ENCODE data around the gene PLCB4. TPM values are rescaled to one million over a fixed set of nuclear protein-coding genes. Genes with fewer than 3 reads are reported as not detected.

The PLCB4 gene
- polyA plus RNA-seq, 1 experiment, result 18.6 TPM

DNA sequence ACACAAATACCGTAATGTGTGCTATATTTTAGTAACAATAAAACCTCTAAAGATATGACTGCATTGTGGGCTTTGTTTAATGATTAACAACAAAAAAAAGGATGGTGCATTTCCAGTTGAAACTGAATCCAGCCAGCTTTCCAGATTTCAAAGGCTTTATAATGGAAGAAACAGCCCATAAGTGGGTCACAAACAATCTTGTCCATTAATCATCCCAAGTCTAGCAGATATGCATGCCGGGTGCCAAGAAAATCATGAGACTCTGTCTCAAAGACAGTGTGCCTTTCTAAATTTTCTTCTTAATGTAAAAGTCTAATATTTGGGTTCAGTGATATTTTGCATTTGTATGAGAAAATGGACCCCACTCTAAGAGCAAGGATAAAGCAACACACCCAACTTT lies 424.9 kb downstream of the PLCB4 start:
- no peak for DNase-seq (ENCODE audit: low read depth, low spot score)
- Histone ChIP-seq H3K9me3 (ENCODE audit: control insufficient read depth, insufficient read depth, low read length) (no peaks in the 10 kb centered on the region), H3K4me3 (ENCODE audit: low read depth, low read length) (no peak overlapping the region), H3K27me3 (ENCODE audit: control insufficient read depth, insufficient read depth, low read length) (no peaks in the 10 kb centered on the region), H3K27ac (ENCODE audit: low read depth, low read length) (no peak overlapping the region)
- ChIA-PET POLR2A (no interaction called here), CTCF (interaction anchor here (0.5 kb wide), 1 partner anchor 7 kb away, joined by 3 read pairs; no protein-coding TSS in a partner anchor)
- no peak for TF ChIP-seq CTCF (IDR thresholded peaks at IDR 0.05; ENCODE audit: low read depth, low read length)

DNA sequence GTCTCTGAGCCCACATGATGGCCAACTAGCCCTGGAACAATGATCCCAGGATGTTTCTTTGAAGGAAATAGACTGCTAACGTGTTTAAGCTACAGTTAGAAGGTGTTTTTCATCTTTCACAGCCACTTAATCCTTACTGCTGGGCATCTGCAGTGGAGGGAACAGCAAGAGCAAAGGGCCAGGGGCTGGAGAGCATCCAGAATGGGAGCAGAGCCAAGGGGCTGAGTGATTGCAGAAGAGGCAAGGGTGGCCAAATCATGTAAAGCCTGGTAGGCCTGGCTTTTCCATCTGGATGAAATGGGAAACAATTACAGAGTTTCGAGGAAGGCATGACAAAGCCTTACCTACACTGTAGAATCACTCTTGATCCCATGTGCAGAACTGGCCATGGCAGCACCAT lies 426.8 kb downstream of the PLCB4 start:
- TF ChIP-seq CTCF (IDR thresholded peaks at IDR 0.05; ENCODE audit: low read depth, low read length), result no peak
- DNase-seq (ENCODE audit: low read depth, low spot score), result no peak
- no peaks in the 10 kb centered on the region for H3K9me3 ChIP-seq (ENCODE audit: control insufficient read depth, insufficient read depth, low read length)
- peaks cover 2% of the 10 kb centered on the region for H3K27me3 ChIP-seq (ENCODE audit: control insufficient read depth, insufficient read depth, low read length)
- H3K4me3 ChIP-seq (ENCODE audit: low read depth, low read length), result no peak overlapping the region
- CTCF ChIA-PET, result interaction anchor here (1.0 kb wide), 1 partner anchor 114 kb away, joined by 15 read pairs; no protein-coding TSS in a partner anchor
- no peak overlapping the region for H3K27ac ChIP-seq (ENCODE audit: low read depth, low read length)
- POLR2A ChIA-PET, result no interaction called here

DNA sequence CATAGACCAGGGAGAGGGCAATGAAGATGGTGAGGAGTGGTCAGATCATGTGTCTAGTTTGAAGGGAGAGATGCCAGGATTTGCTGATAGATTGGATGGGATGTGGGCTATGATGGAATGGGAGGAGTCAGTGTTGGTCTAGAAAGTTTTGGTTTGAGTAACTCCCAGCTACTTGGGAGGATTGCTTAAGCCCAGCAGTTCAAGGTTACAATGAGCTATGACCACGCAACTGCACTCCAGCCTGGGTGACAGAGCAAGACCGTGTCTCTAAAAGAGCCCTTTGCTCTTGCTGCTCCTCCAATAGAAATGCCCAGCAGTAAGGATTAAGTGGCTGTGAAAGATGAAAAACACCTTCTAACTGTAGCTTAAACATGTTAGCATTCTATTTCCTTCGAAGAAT lies 427.3 kb downstream of the PLCB4 start:
- CTCF ChIA-PET, result interaction anchor here (1.0 kb wide), 1 partner anchor 113 kb away, joined by 15 read pairs; no protein-coding TSS in a partner anchor
- POLR2A ChIA-PET, result no interaction called here
- Histone ChIP-seq H3K9me3 (ENCODE audit: control insufficient read depth, insufficient read depth, low read length) (no peaks in the 10 kb centered on the region), H3K27ac (ENCODE audit: low read depth, low read length) (no peak overlapping the region), H3K4me3 (ENCODE audit: low read depth, low read length) (no peak overlapping the region), H3K27me3 (ENCODE audit: control insufficient read depth, insufficient read depth, low read length) (peaks cover 2% of the 10 kb centered on the region)
- no peak for TF ChIP-seq CTCF (IDR thresholded peaks at IDR 0.05; ENCODE audit: low read depth, low read length)
- no peak for DNase-seq (ENCODE audit: low read depth, low spot score)

- H3K27ac ChIP-seq (ENCODE audit: low read depth, low read length), result no peak overlapping the region
- no peak overlapping the region for H3K4me3 ChIP-seq (ENCODE audit: low read depth, low read length)
- CTCF ChIA-PET, result no interaction called here
- H3K27me3 ChIP-seq (ENCODE audit: control insufficient read depth, insufficient read depth, low read length), result peaks cover 2% of the 10 kb centered on the region
- no peak for TF ChIP-seq CTCF (IDR thresholded peaks at IDR 0.05; ENCODE audit: low read depth, low read length)
- DNase-seq (ENCODE audit: low read depth, low spot score), result no peak
- POLR2A ChIA-PET, result no interaction called here
- no peaks in the 10 kb centered on the region for H3K9me3 ChIP-seq (ENCODE audit: control insufficient read depth, insufficient read depth, low read length)
These were observed 429.4 kb downstream of the PLCB4 start for GRCh38 chr20:9498322-9498721.

- Histone ChIP-seq H3K4me3 (ENCODE audit: low read depth, low read length) (no peak overlapping the region), H3K9me3 (ENCODE audit: control insufficient read depth, insufficient read depth, low read length) (no peaks in the 10 kb centered on the region), H3K27me3 (ENCODE audit: control insufficient read depth, insufficient read depth, low read length) (peaks cover 2% of the 10 kb centered on the region), H3K27ac (ENCODE audit: low read depth, low read length) (no peak overlapping the region)
- POLR2A ChIA-PET, result no interaction called here
- no peak for TF ChIP-seq CTCF (IDR thresholded peaks at IDR 0.05; ENCODE audit: low read depth, low read length)
- no peak for DNase-seq (ENCODE audit: low read depth, low spot score)
- CTCF ChIA-PET, result interaction anchor here (1.7 kb wide), 1 partner anchor 110 kb away, joined by 6 read pairs; no protein-coding TSS in a partner anchor
These were observed 430.4 kb downstream of the PLCB4 start for GRCh38 chr20:9499126-9499899.

Measured in AG04450 (cell line).